Tibial nerve (tissue), 4 donors: ENCODE results near the gene THSD4. TPM values are rescaled to one million over a fixed set of nuclear protein-coding genes. Genes with fewer than 3 reads are reported as not detected.
"Not testable (repeated sequence)": the region's sequence is repeated elsewhere in the genome, so short reads cannot be mapped to it uniquely, and the experiment has no call there.

Source experiments
- DNase-seq, 2 donors: peaks; one replicate each; pipeline ENCODE4 v3.0.0-alpha.2; 2019; ENCODE audit warnings: low spot score in 2 of 2
- H3K27ac ChIP-seq, 4 donors: fragments of 200-600 bp; sonication (generic) in 3 of 4; one replicate each; pipeline ENCODE4 v1.5.1; 2017 to 2019; ENCODE audit warnings: mild to moderate bottlenecking in 1 of 4
- H3K27me3 ChIP-seq, 2 donors: fragments of 200-600 bp; sonication (generic) in 1 of 2; one replicate each; pipeline versions ENCODE4 v1.5.1 to v1.6.0; 2017 to 2019
- H3K36me3 ChIP-seq, 3 donors: fragments of 200-600 bp; sonication (generic); one replicate each; pipeline ENCODE4 v1.5.1; 2018 to 2019
- H3K4me1 ChIP-seq, 4 donors: fragments of 200-600 bp; sonication (generic) in 3 of 4; one replicate each; pipeline ENCODE4 v1.5.1; 2017 to 2019
- H3K4me3 ChIP-seq, 4 donors: fragments of 200-600 bp; sonication (generic) in 3 of 4; one replicate each; pipeline ENCODE4 v1.5.1; 2017 to 2019; ENCODE audit warnings: mild to moderate bottlenecking in 1 of 4, moderate library complexity in 1 of 4
- H3K9me3 ChIP-seq, 4 donors: fragments of 200-600 bp; sonication (generic) in 3 of 4; one replicate each; pipeline ENCODE4 v1.5.1; 2017 to 2019
- EP300 ChIP-seq, 2 donors: sonication (generic); formaldehyde crosslinking; IDR thresholded peaks; one replicate each; pipeline ENCODE4 v1.6.1; 2017; ENCODE audit warnings: antibody characterized with exemption in 2 of 2, mild to moderate bottlenecking in 1 of 2
- POLR2A ChIP-seq, 2 donors: fragments of 450-650 bp; IDR thresholded peaks; one replicate each; pipeline ENCODE4 v1.6.1; 2017; ENCODE audit warnings: antibody characterized with exemption in 2 of 2, mild to moderate bottlenecking in 2 of 2, moderate library complexity in 2 of 2
- WGBS, 2 donors: methylation state at CpG; one replicate each; pipeline ENCODE4 v1.1.5; 2018; 5-methylcytosine and 5-hydroxymethylcytosine counted together
- total RNA-seq, 4 donors: library from RNA; depleted of rRNA; stranded (reverse); fragments of >200 nt; gene quantifications; one replicate each; pipeline ENCODE4 v1.1.0, GENCODE V29; 2016
- TF ChIP-seq, protein P1 (sequence below), 5 experiments: fragments of 200-600 bp in 3 of 5; fragments of 450-650 bp in 2 of 5; sonication (generic) in 3 of 5; IDR thresholded peaks; one replicate each; pipeline ENCODE4 v1.5.1; 2016 to 2019; ENCODE audit warnings: antibody characterized with exemption in 5 of 5, mild to moderate bottlenecking in 3 of 5, moderate library complexity in 2 of 5

Gene THSD4
- total RNA-seq, 4 donors from 2014 or later = 9.6 to 25.1 (median 21.2) TPM

DNA sequence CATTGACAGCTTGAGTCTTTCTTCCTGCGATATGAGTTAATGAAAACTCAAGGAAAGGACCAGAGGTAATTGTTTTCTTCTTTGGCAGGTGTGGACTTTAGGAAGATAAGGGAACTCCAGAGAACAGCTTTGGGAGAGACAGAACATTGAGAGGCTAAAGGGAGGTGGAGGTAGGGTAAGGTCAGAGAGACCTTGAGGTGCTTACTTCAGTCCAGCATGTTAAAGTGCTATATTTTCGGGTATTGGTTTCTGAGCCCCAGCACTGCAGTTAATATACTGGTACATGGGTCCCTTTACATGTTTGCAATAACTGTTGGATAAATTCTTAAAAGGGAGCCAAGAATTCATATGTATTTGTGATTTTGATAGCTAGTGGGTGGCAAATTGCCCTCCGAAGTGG is 322.1 kb downstream of the THSD4 start:
- H3K27ac ChIP-seq = no peak overlapping the region
- whole genome bisulfite sequencing, 2 donors = 58 to 59% methylated on average over 3 of the region's 3 CpGs

DNA sequence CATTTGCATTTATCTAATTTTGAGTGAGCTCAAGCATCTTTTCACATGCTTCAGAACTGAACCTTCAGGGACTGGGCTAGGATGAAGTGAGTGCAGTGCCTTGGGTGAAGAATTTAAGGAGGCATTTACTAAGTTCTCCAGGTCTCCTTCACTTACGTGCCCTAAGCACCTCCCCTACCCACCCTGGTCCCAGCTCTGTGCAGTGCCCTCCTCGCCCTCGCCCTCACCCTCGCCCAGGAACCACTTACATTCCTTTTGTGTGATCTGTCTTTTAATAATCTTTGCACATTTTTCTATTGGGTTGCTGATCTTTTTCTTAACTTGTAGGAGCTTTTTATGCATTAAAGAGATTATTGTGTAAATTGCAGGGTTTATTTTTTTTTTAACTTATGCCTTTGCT is 322.6 kb downstream of the THSD4 start:
- Histone ChIP-seq H3K4me3 (no peak overlapping the region), H3K27ac (no peak overlapping the region), H3K27me3 (no peaks in the 10 kb centered on the region), H3K9me3 (no peaks in the 10 kb centered on the region), H3K4me1 (peaks cover 0 to 1% (median 0%) of the 10 kb centered on the region in 4 donors), H3K36me3 (no peaks in the 10 kb centered on the region)
- DNase-seq = no peak
- TF ChIP-seq EP300 (IDR thresholded peaks at IDR 0.05) = no peak
- TF ChIP-seq, protein P1, sequence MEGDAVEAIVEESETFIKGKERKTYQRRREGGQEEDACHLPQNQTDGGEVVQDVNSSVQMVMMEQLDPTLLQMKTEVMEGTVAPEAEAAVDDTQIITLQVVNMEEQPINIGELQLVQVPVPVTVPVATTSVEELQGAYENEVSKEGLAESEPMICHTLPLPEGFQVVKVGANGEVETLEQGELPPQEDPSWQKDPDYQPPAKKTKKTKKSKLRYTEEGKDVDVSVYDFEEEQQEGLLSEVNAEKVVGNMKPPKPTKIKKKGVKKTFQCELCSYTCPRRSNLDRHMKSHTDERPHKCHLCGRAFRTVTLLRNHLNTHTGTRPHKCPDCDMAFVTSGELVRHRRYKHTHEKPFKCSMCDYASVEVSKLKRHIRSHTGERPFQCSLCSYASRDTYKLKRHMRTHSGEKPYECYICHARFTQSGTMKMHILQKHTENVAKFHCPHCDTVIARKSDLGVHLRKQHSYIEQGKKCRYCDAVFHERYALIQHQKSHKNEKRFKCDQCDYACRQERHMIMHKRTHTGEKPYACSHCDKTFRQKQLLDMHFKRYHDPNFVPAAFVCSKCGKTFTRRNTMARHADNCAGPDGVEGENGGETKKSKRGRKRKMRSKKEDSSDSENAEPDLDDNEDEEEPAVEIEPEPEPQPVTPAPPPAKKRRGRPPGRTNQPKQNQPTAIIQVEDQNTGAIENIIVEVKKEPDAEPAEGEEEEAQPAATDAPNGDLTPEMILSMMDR (IDR thresholded peaks at IDR 0.05) = no peak
- TF ChIP-seq POLR2A (IDR thresholded peaks at IDR 0.05) = no peak
- WGBS, 2 donors = 72 to 76% methylated on average over 4 of the region's 4 CpGs

More for the DNA sequence above, 322.1 kb downstream of the THSD4 start:
- TF ChIP-seq EP300 (IDR thresholded peaks at IDR 0.05) = no peak
- TF ChIP-seq, protein P1 (IDR thresholded peaks at IDR 0.05) = no peak
- TF ChIP-seq POLR2A (IDR thresholded peaks at IDR 0.05) = no peak
- no peaks in the 10 kb centered on the region for H3K27me3 ChIP-seq
- no peak overlapping the region for H3K4me3 ChIP-seq
- no peaks in the 10 kb centered on the region for H3K36me3 ChIP-seq
- H3K9me3 ChIP-seq = no peaks in the 10 kb centered on the region
- H3K4me1 ChIP-seq = no peaks in the 10 kb centered on the region
- no peak for DNase-seq

DNA sequence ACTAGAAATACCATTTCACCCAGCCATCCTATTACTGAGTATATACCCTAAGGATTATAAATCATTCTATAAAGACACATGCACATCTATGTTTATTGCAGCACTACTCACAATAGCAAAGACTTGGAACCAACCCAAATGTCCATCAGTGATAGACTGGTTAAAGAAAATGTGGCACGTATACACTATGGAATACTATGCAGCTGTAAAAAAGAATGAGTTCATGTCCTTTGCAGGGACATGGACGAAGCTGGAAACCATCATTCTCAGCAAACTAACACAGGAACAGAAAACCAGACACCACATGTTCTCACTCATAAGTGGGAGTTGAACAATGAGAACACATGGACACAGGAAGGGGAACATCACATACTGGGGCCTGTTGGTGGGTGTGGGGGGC is 324.2 kb downstream of the THSD4 start:
- not testable (repeated sequence) for H3K27ac ChIP-seq, DNase-seq, H3K9me3 ChIP-seq, H3K4me1 ChIP-seq, H3K36me3 ChIP-seq, H3K4me3 ChIP-seq, H3K27me3 ChIP-seq
- WGBS, 2 donors = 93 to 97% methylated on average over 2 of the region's 2 CpGs

DNA sequence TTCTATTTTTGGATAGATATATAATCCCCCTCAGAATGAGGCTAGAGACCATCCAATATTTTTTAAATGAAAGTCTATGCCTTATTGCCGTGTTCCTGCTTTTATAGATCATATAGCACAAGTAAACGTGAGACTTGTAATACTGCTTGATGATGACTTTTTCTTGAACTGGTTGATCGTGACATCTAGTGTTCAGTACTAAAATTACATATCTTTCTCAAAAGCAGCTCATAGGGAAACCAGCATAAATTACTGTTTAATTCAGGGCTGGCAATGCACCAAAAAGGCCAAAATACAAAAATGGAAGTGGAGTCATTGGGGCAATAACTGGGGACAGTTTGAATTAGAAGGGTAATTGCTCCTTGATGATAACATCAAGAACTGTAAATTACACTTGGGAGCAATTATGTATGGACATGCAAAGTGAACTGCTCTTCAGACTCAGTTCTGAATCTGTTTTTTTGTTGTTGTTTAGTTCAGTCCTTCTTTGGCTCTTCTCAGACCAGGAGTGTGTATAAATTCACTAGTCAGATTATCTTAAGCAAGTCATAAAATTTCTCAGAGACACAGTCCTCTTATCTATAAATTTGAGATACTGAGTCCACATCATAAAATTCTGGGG is 325.3 kb downstream of the THSD4 start:
- no peak for DNase-seq
- no peaks in the 10 kb centered on the region for H3K9me3 ChIP-seq
- no peaks in the 10 kb centered on the region for H3K27me3 ChIP-seq
- WGBS, 2 donors = 1% methylated on average over 3 of the region's 3 CpGs
- no peak overlapping the region for H3K4me3 ChIP-seq
- peaks cover 0 to 8% (median 4%) of the 10 kb centered on the region in 4 donors for H3K4me1 ChIP-seq
- H3K27ac ChIP-seq = no peak overlapping the region
- H3K36me3 ChIP-seq = no peaks in the 10 kb centered on the region
- TF ChIP-seq EP300 (IDR thresholded peaks at IDR 0.05) (no peak), POLR2A (IDR thresholded peaks at IDR 0.05) (no peak)
- TF ChIP-seq, protein P1 (IDR thresholded peaks at IDR 0.05) = peak; percentile 35 to 78 (median 47)

DNA sequence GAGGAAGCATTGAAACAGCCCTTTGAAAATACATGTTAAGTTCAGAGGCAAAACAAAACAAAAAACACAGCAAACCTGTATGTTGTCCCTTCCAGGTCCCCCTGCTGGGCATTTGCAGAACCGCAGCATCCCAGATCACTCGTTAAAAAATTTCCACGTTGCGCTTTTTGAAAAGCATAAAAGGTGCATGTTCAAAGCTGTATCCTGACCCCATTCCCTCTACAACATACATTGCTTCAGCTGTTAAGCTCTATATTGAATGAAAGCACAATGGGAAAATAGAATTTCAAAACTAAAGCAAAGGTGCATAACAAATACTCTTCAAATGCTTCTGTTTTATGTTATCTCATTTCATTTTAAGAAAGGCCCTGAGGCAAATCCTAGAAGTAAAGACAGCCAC is 328.3 kb downstream of the THSD4 start:
- no peak for TF ChIP-seq POLR2A (IDR thresholded peaks at IDR 0.05)
- TF ChIP-seq, protein P1 (IDR thresholded peaks at IDR 0.05) = peak; percentile 70 to 82 (median 76)
- TF ChIP-seq EP300 (IDR thresholded peaks at IDR 0.05) = no peak
- H3K27me3 ChIP-seq = no peaks in the 10 kb centered on the region
- H3K36me3 ChIP-seq = no peaks in the 10 kb centered on the region
- WGBS, 2 donors = 12 to 13% methylated on average over 4 of the region's 4 CpGs
- H3K27ac ChIP-seq = peak overlapping the region in 1 of 4 donors; percentile 17
- no peak overlapping the region for H3K4me3 ChIP-seq
- peak; percentile 30 to 75 for DNase-seq
- peaks cover 0 to 17% (median 4%) of the 10 kb centered on the region in 4 donors for H3K4me1 ChIP-seq
- no peaks in the 10 kb centered on the region for H3K9me3 ChIP-seq
